WTC11 (cell line): ENCODE results near the gene ARHGAP15. TPM values are rescaled to one million over a fixed set of nuclear protein-coding genes. Genes with fewer than 3 reads are reported as not detected.

Source experiments
- ATAC-seq: fragments of 200-7000 bp; cut with Tn5 transposase; 2 replicates; pipeline ENCODE4 v1.10.0; 2021; ENCODE audit warnings: mild to moderate bottlenecking, moderate library complexity
- CTCF ChIA-PET: fragments of 300-600 bp; sonication (Branson Sonifier 250); formaldehyde crosslinking; loops from one replicate; lab custom pipeline; 2021; ENCODE audit warnings: antibody characterized with exemption; lab: Charles Lee
- POLR2A ChIA-PET: fragments of 350-600 bp; sonication (Branson Sonifier 250); formaldehyde crosslinking; loops from one replicate; lab custom pipeline; 2021; ENCODE audit warnings: antibody characterized with exemption; lab: Charles Lee
- DNase-seq: peaks from one replicate; pipeline ENCODE4 v3.0.0; 2021; ENCODE audit warnings: low spot score
- H3K27ac Mint-ChIP-seq: 2 replicates; pipeline ENCODE4 v1.8.0; 2021; ENCODE audit warnings: mixed read lengths
- H3K27me3 Mint-ChIP-seq: 2 replicates; pipeline ENCODE4 v1.8.0; 2021; ENCODE audit warnings: low read depth, mild to moderate bottlenecking, moderate library complexity, mixed read lengths
- H3K36me3 Mint-ChIP-seq: 2 replicates; pipeline ENCODE4 v1.8.0; 2021; ENCODE audit warnings: mixed read lengths
- H3K4me1 Mint-ChIP-seq: 2 replicates; pipeline ENCODE4 v1.8.0; 2022; ENCODE audit warnings: mixed read lengths
- H3K4me3 Mint-ChIP-seq: 2 replicates; pipeline ENCODE4 v1.8.0; 2021; ENCODE audit warnings: mild to moderate bottlenecking, moderate library complexity, mixed read lengths
- H3K9me3 Mint-ChIP-seq: 2 replicates; pipeline ENCODE4 v1.8.0; 2021; ENCODE audit warnings: mixed read lengths
- JAZF1 ChIP-seq: fragments of 250-450 bp; sonication (Bioruptor Pico); IDR thresholded peaks from 2 replicates; pipeline ENCODE4 v1.9.0; 2021; ENCODE audit warnings: moderate library complexity, mild to moderate bottlenecking, inconsistent platforms
- MXD4 ChIP-seq: fragments of 250-450 bp; sonication (Bioruptor Pico); IDR thresholded peaks from 2 replicates; pipeline ENCODE4 v1.8.0; 2021; ENCODE audit warnings: mild to moderate bottlenecking, moderate library complexity, borderline replicate concordance
- NR3C1 ChIP-seq: sonication (generic); formaldehyde crosslinking; conservative IDR thresholded peaks from 2 replicates; pipeline ENCODE4 v1.8.1; 2023; ENCODE audit warnings: low read depth, mild to moderate bottlenecking, missing genetic modification reagents
- RELA ChIP-seq: sonication (generic); formaldehyde crosslinking; IDR thresholded peaks from 2 replicates; pipeline ENCODE4 v1.8.1; 2022; ENCODE audit warnings: missing genetic modification reagents, mild to moderate bottlenecking, borderline replicate concordance
- SP1 ChIP-seq: sonication (generic); formaldehyde crosslinking; conservative IDR thresholded peaks from 2 replicates; pipeline ENCODE4 v1.8.1; 2022; ENCODE audit warnings: missing genetic modification reagents
- TEAD1 ChIP-seq: sonication (generic); formaldehyde crosslinking; IDR thresholded peaks from 2 replicates; pipeline ENCODE4 v1.8.0; 2022; ENCODE audit warnings: mild to moderate bottlenecking, missing genetic modification reagents
- ZNF317 ChIP-seq: sonication (generic); formaldehyde crosslinking; IDR thresholded peaks from 2 replicates; pipeline ENCODE4 v1.8.1; 2023; ENCODE audit warnings: low read depth, mild to moderate bottlenecking, moderate library complexity, missing genetic modification reagents, borderline replicate concordance
- total RNA-seq: library from RNA; stranded (reverse); gene quantifications from 3 replicates; pipeline ENCODE4 v1.2.3, GENCODE V29; 2021
- TF ChIP-seq, protein P1 (sequence below): sonication (generic); formaldehyde crosslinking; IDR thresholded peaks from 2 replicates; pipeline ENCODE4 v1.8.1; 2022; ENCODE audit warnings: missing genetic modification reagents, borderline replicate concordance
- TF ChIP-seq, protein P2 (sequence below): sonication (generic); formaldehyde crosslinking; IDR thresholded peaks from 2 replicates; pipeline ENCODE4 v1.8.1; 2022; ENCODE audit warnings: mild to moderate bottlenecking, moderate library complexity, missing genetic modification reagents
- TF ChIP-seq, protein P3 (sequence below): fragments of 200-600 bp; IDR thresholded peaks from 2 replicates; pipeline ENCODE4 v1.8.0; 2022; ENCODE audit warnings: antibody characterized with exemption
- TF ChIP-seq, protein P4 (sequence below): sonication (generic); formaldehyde crosslinking; IDR thresholded peaks from 2 replicates; pipeline ENCODE4 v1.8.0; 2022; ENCODE audit warnings: mild to moderate bottlenecking, missing genetic modification reagents
- TF ChIP-seq, protein P5 (sequence below): fragments of 250-450 bp; sonication (Bioruptor Pico); IDR thresholded peaks from 2 replicates; pipeline ENCODE4 v1.9.0; 2021; ENCODE audit warnings: mild to moderate bottlenecking
- TF ChIP-seq, protein P6 (sequence below): sonication (generic); formaldehyde crosslinking; conservative IDR thresholded peaks from 2 replicates; pipeline ENCODE4 v1.8.1; 2022; ENCODE audit warnings: mild to moderate bottlenecking, missing genetic modification reagents
- TF ChIP-seq, protein P7 (sequence below): fragments of 250-450 bp; sonication (Bioruptor Pico); IDR thresholded peaks from 2 replicates; pipeline ENCODE4 v1.9.0; 2021; ENCODE audit warnings: mild to moderate bottlenecking, borderline replicate concordance

The ARHGAP15 gene
- total RNA-seq, 1 experiment from 2014 or later: 0.28 TPM

DNA sequence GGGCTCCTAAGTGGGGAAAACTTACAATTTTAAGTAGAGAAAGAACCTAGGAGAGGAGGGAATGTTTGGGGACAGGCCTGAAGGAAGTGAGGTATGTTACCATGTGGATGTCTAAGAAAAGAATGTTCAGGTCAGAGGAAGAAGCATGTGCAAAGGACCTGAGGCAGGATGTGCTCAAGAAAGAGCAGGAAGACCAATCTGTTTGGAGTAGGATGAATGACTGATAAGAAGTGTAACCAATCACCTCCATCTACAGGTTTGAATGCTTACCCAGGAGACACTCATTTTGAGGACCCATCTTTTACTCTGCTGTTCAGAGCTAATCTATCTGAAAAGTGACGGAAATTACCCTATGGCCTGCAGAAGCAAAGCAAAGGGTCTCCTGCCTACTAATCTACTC lies 342.3 kb downstream of the ARHGAP15 start:
- POLR2A ChIA-PET: no interaction called here
- TF ChIP-seq, protein P1, sequence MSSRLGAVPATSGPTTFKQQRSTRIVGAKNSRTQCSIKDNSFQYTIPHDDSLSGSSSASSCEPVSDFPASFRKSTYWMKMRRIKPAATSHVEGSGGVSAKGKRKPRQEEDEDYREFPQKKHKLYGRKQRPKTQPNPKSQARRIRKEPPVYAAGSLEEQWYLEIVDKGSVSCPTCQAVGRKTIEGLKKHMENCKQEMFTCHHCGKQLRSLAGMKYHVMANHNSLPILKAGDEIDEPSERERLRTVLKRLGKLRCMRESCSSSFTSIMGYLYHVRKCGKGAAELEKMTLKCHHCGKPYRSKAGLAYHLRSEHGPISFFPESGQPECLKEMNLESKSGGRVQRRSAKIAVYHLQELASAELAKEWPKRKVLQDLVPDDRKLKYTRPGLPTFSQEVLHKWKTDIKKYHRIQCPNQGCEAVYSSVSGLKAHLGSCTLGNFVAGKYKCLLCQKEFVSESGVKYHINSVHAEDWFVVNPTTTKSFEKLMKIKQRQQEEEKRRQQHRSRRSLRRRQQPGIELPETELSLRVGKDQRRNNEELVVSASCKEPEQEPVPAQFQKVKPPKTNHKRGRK (CRISPR knock-in tag): no peak
- TF ChIP-seq, protein P2, sequence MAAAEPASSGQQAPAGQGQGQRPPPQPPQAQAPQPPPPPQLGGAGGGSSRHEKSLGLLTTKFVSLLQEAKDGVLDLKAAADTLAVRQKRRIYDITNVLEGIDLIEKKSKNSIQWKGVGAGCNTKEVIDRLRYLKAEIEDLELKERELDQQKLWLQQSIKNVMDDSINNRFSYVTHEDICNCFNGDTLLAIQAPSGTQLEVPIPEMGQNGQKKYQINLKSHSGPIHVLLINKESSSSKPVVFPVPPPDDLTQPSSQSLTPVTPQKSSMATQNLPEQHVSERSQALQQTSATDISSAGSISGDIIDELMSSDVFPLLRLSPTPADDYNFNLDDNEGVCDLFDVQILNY: no peak
- no peak for TF ChIP-seq SP1
- TF ChIP-seq JAZF1 (CRISPR knock-in tag): no peak
- TF ChIP-seq, protein P3, sequence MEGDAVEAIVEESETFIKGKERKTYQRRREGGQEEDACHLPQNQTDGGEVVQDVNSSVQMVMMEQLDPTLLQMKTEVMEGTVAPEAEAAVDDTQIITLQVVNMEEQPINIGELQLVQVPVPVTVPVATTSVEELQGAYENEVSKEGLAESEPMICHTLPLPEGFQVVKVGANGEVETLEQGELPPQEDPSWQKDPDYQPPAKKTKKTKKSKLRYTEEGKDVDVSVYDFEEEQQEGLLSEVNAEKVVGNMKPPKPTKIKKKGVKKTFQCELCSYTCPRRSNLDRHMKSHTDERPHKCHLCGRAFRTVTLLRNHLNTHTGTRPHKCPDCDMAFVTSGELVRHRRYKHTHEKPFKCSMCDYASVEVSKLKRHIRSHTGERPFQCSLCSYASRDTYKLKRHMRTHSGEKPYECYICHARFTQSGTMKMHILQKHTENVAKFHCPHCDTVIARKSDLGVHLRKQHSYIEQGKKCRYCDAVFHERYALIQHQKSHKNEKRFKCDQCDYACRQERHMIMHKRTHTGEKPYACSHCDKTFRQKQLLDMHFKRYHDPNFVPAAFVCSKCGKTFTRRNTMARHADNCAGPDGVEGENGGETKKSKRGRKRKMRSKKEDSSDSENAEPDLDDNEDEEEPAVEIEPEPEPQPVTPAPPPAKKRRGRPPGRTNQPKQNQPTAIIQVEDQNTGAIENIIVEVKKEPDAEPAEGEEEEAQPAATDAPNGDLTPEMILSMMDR: no peak
- TF ChIP-seq RELA (CRISPR knock-in tag): no peak
- no peak for TF ChIP-seq ZNF317
- no peak for TF ChIP-seq TEAD1 (CRISPR knock-in tag)
- TF ChIP-seq, protein P4, sequence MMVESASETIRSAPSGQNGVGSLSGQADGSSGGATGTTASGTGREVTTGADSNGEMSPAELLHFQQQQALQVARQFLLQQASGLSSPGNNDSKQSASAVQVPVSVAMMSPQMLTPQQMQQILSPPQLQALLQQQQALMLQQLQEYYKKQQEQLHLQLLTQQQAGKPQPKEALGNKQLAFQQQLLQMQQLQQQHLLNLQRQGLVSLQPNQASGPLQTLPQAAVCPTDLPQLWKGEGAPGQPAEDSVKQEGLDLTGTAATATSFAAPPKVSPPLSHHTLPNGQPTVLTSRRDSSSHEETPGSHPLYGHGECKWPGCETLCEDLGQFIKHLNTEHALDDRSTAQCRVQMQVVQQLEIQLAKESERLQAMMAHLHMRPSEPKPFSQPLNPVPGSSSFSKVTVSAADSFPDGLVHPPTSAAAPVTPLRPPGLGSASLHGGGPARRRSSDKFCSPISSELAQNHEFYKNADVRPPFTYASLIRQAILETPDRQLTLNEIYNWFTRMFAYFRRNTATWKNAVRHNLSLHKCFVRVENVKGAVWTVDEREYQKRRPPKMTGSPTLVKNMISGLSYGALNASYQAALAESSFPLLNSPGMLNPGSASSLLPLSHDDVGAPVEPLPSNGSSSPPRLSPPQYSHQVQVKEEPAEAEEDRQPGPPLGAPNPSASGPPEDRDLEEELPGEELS (CRISPR knock-in tag): no peak
- TF ChIP-seq, protein P5, sequence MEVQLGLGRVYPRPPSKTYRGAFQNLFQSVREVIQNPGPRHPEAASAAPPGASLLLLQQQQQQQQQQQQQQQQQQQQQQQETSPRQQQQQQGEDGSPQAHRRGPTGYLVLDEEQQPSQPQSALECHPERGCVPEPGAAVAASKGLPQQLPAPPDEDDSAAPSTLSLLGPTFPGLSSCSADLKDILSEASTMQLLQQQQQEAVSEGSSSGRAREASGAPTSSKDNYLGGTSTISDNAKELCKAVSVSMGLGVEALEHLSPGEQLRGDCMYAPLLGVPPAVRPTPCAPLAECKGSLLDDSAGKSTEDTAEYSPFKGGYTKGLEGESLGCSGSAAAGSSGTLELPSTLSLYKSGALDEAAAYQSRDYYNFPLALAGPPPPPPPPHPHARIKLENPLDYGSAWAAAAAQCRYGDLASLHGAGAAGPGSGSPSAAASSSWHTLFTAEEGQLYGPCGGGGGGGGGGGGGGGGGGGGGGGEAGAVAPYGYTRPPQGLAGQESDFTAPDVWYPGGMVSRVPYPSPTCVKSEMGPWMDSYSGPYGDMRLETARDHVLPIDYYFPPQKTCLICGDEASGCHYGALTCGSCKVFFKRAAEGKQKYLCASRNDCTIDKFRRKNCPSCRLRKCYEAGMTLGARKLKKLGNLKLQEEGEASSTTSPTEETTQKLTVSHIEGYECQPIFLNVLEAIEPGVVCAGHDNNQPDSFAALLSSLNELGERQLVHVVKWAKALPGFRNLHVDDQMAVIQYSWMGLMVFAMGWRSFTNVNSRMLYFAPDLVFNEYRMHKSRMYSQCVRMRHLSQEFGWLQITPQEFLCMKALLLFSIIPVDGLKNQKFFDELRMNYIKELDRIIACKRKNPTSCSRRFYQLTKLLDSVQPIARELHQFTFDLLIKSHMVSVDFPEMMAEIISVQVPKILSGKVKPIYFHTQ (CRISPR knock-in tag): no peak
- TF ChIP-seq MXD4: no peak
- TF ChIP-seq, protein P6, sequence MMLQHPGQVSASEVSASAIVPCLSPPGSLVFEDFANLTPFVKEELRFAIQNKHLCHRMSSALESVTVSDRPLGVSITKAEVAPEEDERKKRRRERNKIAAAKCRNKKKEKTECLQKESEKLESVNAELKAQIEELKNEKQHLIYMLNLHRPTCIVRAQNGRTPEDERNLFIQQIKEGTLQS (CRISPR knock-in tag): no peak
- TF ChIP-seq NR3C1 (CRISPR knock-in tag): no peak
- TF ChIP-seq, protein P7, sequence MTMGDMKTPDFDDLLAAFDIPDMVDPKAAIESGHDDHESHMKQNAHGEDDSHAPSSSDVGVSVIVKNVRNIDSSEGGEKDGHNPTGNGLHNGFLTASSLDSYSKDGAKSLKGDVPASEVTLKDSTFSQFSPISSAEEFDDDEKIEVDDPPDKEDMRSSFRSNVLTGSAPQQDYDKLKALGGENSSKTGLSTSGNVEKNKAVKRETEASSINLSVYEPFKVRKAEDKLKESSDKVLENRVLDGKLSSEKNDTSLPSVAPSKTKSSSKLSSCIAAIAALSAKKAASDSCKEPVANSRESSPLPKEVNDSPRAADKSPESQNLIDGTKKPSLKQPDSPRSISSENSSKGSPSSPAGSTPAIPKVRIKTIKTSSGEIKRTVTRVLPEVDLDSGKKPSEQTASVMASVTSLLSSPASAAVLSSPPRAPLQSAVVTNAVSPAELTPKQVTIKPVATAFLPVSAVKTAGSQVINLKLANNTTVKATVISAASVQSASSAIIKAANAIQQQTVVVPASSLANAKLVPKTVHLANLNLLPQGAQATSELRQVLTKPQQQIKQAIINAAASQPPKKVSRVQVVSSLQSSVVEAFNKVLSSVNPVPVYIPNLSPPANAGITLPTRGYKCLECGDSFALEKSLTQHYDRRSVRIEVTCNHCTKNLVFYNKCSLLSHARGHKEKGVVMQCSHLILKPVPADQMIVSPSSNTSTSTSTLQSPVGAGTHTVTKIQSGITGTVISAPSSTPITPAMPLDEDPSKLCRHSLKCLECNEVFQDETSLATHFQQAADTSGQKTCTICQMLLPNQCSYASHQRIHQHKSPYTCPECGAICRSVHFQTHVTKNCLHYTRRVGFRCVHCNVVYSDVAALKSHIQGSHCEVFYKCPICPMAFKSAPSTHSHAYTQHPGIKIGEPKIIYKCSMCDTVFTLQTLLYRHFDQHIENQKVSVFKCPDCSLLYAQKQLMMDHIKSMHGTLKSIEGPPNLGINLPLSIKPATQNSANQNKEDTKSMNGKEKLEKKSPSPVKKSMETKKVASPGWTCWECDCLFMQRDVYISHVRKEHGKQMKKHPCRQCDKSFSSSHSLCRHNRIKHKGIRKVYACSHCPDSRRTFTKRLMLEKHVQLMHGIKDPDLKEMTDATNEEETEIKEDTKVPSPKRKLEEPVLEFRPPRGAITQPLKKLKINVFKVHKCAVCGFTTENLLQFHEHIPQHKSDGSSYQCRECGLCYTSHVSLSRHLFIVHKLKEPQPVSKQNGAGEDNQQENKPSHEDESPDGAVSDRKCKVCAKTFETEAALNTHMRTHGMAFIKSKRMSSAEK: no peak
- Mint-ChIP-seq H3K27ac (no peak overlapping the region), H3K9me3 (no peaks in the 10 kb centered on the region), H3K4me3 (no peak overlapping the region), H3K4me1 (peaks cover 4% of the 10 kb centered on the region), H3K36me3 (no peaks in the 10 kb centered on the region), H3K27me3 (no peaks in the 10 kb centered on the region)
- ATAC-seq (no peak), DNase-seq (no peak)
- CTCF ChIA-PET: no interaction called here
